Transverse colon (tissue), 4 donors: ENCODE results near the gene CAMTA1.

Experiments
- EP300 ChIP-seq: sonication (generic); formaldehyde crosslinking; IDR thresholded peaks from one replicate; pipeline ENCODE4 v1.6.1; 2017; ENCODE audit warnings: antibody characterized with exemption, low read depth
- POLR2A ChIP-seq: fragments of 450-650 bp; IDR thresholded peaks from one replicate; pipeline ENCODE4 v1.6.1; 2016; ENCODE audit warnings: antibody characterized with exemption, mild to moderate bottlenecking, moderate library complexity
- POLR2AphosphoS5 ChIP-seq, 3 donors: sonication (generic); formaldehyde crosslinking; IDR thresholded peaks; one replicate each; pipeline ENCODE4 v1.6.1; 2016; ENCODE audit warnings: antibody characterized with exemption in 3 of 3
- TF ChIP-seq, protein P1 (sequence below), 5 experiments: fragments of 200-600 bp in 3 of 5; fragments of 450-650 bp in 2 of 5; sonication (generic) in 3 of 5; IDR thresholded peaks; 1 replicate in 2 of 5; 2 replicates in 3 of 5; pipeline ENCODE4 v1.5.1; 2016 to 2017; ENCODE audit warnings: antibody characterized with exemption in 5 of 5, inconsistent platforms in 3 of 5, mild to moderate bottlenecking in 2 of 5, moderate library complexity in 1 of 5

DNA sequence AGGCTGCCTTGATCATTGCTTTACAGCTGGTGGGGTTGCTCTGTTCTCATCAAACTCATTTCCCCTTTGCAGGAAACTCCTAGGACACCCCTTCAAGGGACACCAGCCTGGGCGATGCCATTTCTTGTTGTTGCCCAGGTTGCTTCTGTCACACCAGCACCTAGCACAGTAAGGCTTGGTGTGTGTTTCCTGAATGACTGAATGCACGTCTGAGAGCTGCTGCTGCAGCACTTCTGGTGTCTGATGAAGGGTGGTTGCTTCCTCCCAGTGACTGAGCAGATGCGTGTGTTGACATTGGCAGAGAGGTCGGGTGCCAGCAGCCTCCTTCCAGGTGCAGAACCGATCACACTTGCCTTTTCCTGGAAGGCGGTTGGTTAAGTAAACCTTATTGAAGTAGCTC lies 477.4 kb downstream of the CAMTA1 start:
- TF ChIP-seq, protein P1, sequence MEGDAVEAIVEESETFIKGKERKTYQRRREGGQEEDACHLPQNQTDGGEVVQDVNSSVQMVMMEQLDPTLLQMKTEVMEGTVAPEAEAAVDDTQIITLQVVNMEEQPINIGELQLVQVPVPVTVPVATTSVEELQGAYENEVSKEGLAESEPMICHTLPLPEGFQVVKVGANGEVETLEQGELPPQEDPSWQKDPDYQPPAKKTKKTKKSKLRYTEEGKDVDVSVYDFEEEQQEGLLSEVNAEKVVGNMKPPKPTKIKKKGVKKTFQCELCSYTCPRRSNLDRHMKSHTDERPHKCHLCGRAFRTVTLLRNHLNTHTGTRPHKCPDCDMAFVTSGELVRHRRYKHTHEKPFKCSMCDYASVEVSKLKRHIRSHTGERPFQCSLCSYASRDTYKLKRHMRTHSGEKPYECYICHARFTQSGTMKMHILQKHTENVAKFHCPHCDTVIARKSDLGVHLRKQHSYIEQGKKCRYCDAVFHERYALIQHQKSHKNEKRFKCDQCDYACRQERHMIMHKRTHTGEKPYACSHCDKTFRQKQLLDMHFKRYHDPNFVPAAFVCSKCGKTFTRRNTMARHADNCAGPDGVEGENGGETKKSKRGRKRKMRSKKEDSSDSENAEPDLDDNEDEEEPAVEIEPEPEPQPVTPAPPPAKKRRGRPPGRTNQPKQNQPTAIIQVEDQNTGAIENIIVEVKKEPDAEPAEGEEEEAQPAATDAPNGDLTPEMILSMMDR (IDR thresholded peaks at IDR 0.05): no peak
- peak; percentile 14 for TF ChIP-seq POLR2A
- TF ChIP-seq POLR2AphosphoS5 (IDR thresholded peaks at IDR 0.05): peak; percentile 52 to 61 (median 58)
- TF ChIP-seq EP300: no peak
